ENCODE results near the gene PCAT7.
"Not testable (repeated sequence)": the region's sequence is repeated elsewhere in the genome, so short reads cannot be mapped to it uniquely, and the experiment has no call there.

Gene PCAT7

DNA sequence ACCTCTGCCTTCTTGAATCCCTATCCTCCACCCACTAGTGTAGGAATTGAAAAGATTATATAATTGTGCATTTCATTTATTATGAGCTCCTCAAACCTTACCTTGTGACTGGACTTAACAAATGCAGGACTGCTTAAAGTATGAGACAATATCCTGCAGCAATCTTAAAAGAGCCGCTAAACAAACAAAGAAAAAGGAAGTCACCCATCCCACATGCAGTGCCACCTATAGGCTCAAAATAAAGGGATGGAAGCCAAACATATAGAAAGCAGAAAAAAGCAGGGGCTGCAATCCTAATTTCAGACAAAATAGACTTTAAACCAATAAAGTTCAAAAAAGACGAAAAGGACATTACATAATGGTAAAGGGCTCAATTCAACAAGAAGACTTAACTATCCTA, 8.7 kb downstream of the PCAT7 start:
- TF ChIP-seq, protein P1, sequence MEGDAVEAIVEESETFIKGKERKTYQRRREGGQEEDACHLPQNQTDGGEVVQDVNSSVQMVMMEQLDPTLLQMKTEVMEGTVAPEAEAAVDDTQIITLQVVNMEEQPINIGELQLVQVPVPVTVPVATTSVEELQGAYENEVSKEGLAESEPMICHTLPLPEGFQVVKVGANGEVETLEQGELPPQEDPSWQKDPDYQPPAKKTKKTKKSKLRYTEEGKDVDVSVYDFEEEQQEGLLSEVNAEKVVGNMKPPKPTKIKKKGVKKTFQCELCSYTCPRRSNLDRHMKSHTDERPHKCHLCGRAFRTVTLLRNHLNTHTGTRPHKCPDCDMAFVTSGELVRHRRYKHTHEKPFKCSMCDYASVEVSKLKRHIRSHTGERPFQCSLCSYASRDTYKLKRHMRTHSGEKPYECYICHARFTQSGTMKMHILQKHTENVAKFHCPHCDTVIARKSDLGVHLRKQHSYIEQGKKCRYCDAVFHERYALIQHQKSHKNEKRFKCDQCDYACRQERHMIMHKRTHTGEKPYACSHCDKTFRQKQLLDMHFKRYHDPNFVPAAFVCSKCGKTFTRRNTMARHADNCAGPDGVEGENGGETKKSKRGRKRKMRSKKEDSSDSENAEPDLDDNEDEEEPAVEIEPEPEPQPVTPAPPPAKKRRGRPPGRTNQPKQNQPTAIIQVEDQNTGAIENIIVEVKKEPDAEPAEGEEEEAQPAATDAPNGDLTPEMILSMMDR (IDR thresholded peaks at IDR 0.05; ENCODE audit: insufficient read depth, low read depth, low read length, missing control alignments), result no peak
- no peak for DNase-seq (ENCODE audit: low read depth)
- no peak overlapping the region for H3K4me3 ChIP-seq (ENCODE audit: low read length)

DNA sequence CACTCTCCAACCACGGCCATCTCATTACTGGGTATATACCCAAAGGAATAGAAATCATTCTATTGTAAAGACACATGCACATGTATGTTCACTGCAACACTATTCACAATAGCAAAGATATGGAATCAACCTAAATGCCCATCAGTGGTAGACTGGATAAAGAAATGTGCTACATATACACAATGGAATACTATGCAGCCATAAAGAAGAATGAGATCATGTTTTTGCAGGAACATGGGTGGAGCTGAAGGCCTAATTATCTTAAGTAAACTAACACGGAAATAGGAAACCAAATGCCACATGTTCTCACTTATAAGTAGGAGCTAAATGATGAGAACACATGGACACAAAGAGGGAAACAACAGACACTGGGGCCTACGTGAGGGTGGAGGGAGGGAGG, 9.4 kb downstream of the PCAT7 start:
- DNase-seq (ENCODE audit: low read depth); H3K4me3 ChIP-seq (ENCODE audit: low read length): not testable (repeated sequence)

DNA sequence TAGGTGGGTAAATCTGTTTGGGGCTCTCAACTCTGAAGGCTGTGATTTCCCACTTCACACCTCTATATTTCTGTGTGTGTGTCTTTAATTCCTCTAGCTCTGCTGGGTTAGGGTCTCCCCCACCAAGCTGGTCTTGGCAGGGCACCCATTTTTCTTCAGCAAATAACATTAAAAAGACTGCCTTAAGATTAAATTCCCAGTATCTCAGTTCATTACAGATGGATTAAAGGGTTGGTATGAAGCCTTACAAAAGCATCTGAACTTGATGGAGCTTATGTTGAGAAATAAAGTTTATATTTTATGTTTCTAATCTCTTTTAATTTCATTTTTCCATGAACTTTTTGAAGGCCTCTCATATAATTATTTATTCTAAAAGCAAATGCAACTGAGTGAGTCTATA, 11.7 kb downstream of the PCAT7 start:
- H3K4me3 ChIP-seq (ENCODE audit: low read length), result no peak overlapping the region
- TF ChIP-seq, protein P1 (IDR thresholded peaks at IDR 0.05; ENCODE audit: insufficient read depth, low read depth, low read length, missing control alignments), result no peak
- no peak for DNase-seq (ENCODE audit: low read depth)

DNA sequence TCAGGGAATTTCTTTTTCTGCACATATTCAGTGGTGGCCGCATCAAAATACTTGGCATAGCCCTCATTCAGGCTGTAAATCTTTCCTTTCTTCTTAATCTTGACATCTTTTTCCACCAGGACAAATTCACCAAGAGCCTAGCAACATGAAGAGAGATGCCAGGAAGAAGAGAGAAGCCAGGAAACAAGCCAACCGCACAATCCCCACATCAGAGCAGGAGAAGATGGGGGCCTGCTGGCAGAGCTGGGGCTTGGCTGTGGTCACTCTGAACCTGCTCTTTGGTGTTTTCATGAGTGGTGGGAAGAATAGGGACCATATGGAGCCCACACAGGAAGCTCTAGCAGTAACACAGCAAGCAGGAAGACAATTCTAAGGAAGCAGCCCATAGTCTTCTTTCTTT, 12.4 kb downstream of the PCAT7 start:
- TF ChIP-seq, protein P1 (IDR thresholded peaks at IDR 0.05; ENCODE audit: insufficient read depth, low read depth, low read length, missing control alignments), result no peak
- DNase-seq (ENCODE audit: low read depth), result no peak
- H3K4me3 ChIP-seq (ENCODE audit: low read length), result no peak overlapping the region

DNA sequence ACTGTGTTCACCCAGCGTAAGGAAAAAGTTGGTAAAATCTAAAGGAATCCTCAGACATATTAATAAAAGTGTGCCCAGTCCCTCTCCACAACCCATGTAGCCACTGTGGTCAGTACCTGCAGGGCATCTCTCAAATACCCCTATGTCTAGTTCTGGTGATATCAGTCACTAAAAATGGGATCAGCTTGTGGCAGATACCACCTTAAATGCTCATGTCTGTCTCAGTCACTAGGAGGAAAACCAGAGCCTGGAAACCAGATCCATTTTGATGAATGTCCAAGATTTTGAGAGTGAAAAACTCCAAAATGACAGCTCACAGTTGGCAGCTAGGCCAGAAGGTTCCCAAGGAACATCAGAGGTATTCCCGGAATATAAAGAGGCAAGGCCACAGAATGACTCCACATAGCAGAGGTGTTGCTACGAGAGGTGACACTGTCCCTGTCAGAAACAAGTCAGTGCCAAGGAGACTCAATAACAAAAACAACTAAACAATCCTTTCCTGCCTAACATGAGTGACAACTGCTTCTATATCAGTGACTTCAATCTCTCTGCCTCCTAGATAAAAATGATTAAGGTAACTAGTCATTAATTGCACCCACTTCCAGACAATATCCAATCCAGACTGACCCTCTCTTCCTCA, 13.5 kb downstream of the PCAT7 start:
- H3K4me3 ChIP-seq (ENCODE audit: low read length), result no peak overlapping the region
- DNase-seq (ENCODE audit: low read depth), result no peak
- TF ChIP-seq, protein P1 (IDR thresholded peaks at IDR 0.05; ENCODE audit: insufficient read depth, low read depth, low read length, missing control alignments), result no peak

DNA sequence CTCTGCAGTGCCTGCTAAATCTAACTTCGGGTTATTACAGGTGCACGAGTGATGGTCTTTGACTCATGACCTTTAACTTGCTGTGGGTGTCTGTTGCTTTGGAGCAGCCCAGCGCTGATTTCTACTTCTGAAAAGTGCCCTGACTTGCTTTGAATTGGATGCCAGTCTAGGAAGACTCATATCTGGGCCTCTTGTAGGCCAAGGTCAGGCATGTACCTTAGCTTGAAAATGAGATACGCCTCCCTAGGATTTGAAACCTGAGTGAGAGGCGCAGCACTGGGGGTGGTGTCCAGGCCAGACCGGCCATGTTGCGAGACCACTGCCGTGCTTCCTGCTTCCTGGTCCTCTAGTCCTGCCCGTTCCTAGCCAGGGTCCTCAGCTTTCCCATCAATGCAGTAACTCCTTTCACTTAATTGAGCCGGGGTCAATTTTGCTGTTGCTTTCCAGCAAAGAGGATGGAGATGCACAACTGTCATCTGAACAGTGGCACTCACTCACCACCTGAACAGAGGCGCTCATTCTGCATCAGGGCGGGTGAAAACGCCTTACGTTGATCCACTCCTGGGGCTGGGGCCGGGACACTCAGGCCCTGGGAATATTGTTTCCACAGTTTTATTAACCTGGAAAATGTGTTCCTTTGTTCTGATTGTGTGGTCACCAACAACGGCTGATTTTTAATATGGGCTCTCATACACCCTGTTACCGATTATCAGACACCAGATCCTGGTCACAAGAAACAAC, 14.3 kb downstream of the PCAT7 start:
- TF ChIP-seq, protein P1 (IDR thresholded peaks at IDR 0.05; ENCODE audit: insufficient read depth, low read depth, low read length, missing control alignments), result no peak
- no peak for DNase-seq (ENCODE audit: low read depth)
- H3K4me3 ChIP-seq (ENCODE audit: low read length), result no peak overlapping the region

DNA sequence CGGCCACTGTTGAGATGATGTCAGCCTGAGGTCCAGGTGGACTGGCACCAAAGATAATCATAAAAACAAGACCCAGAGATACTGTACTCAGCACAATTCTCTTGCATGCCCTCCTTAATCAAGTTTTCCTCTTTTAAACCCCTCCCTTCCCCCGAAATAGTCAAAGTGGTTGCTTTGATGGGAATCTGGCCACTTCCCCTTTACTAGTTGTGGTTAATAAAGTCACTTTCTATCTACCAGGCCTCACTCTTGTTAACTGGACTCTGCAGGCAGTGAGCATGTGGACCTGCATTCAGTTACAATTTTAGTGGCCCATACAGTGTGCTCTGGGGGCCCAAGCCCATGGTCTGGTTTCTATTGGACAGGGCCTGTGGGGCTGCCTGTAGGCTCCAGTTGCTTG, 21.2 kb downstream of the PCAT7 start:
- H3K4me3 ChIP-seq (ENCODE audit: low read length), result no peak overlapping the region
- TF ChIP-seq, protein P1 (IDR thresholded peaks at IDR 0.05; ENCODE audit: insufficient read depth, low read depth, low read length, missing control alignments), result no peak
- no peak for DNase-seq (ENCODE audit: low read depth)

All from epithelial cell of esophagus (primary cell).